ENCODE data around the gene GBGT1. TPM values are rescaled to one million over a fixed set of nuclear protein-coding genes. Genes with fewer than 3 reads are reported as not detected.

GBGT1 gene
- total RNA-seq, 1 donor from 2014 or later, result 2.6 TPM

DNA sequence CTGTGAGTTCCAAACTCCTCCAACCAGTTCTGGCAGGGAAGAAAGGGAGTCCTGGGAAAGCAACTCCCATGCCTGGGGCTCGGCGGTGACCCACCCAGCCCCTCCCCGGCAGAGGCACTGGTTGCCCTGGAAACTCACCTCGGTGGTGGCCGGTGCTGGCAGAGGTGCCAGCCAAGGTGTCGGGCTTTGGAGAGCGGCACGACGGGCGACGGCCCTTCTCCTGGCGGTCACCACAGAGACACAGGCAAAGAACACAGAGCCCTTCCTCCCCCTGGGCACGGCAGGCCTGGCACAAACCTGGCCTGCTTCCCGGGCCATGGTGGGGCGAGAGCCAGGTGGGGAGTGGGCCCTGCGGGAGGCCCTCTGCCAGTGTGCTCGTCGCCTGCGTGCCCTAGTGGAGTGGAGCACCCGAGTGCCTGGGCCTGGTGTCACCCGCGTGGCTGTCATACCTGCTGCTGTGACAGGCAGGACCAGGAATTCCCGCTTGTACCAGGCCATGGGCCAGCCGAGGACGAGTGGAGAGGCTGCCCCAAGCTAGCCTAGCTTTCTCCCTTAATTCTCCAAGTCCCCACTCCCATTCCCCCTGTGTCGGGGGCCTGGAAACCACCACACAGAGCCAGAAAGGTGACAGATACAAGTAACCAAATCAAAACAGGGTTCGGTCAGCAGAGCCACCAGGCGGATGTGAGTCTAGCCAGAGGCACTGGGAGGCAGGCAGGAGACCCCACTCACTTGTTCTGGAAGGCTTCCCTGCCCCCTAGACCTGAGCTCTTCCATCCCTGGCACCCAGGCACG, 34.5 kb downstream of the GBGT1 start:
- H3K4me1 ChIP-seq (ENCODE audit: control insufficient read depth in 3 of 3, insufficient read depth in 3 of 3, low read length in 3 of 3), result peaks cover 58 to 89% (median 69%) of the 10 kb centered on the region in 3 donors
- no peak overlapping the region for H3K4me3 ChIP-seq (ENCODE audit: low read length in 3 of 3)
- peaks cover 0 to 3% (median 0%) of the 10 kb centered on the region in 3 donors for H3K36me3 ChIP-seq (ENCODE audit: control insufficient read depth in 3 of 3, insufficient read depth in 3 of 3, low read length in 3 of 3)
- H3K27me3 ChIP-seq (ENCODE audit: control insufficient read depth in 3 of 3, insufficient read depth in 3 of 3, low read length in 3 of 3), result no peaks in the 10 kb centered on the region
- peak overlapping the region in 2 of 3 donors; percentile 10 to 16 for H3K9ac ChIP-seq (ENCODE audit: low read depth in 1 of 3, low read length in 3 of 3)
- no peaks in the 10 kb centered on the region for H3K9me3 ChIP-seq (ENCODE audit: control insufficient read depth in 3 of 3, low read length in 3 of 3)
- H3K27ac ChIP-seq (ENCODE audit: low read depth, low read length), result peak overlapping the region; percentile 19

DNA sequence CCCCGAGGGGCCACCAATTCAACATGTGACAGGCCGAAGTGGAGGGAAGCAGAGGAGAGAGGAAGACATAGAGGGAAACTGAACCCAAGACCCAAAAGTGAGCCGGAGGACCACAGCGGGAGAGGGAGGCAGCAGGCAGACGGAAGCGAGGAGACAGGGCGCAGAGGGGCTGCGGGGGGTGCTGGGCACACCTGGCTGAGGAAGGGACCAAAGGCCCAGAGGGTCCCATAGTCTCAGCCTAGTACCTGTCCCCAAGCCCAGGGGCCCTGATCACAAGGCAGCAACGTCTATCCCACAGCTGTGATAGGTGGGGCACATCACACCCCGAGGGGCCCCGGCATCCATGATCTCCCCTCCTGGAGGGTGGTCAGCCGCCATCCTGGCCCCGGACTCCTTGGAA, 35.6 kb downstream of the GBGT1 start:
- Histone ChIP-seq H3K27ac (ENCODE audit: low read depth, low read length) (peak overlapping the region; percentile 96), H3K9me3 (ENCODE audit: control insufficient read depth in 3 of 3, low read length in 3 of 3) (no peaks in the 10 kb centered on the region), H3K27me3 (ENCODE audit: control insufficient read depth in 3 of 3, insufficient read depth in 3 of 3, low read length in 3 of 3) (no peaks in the 10 kb centered on the region), H3K4me1 (ENCODE audit: control insufficient read depth in 3 of 3, insufficient read depth in 3 of 3, low read length in 3 of 3) (peaks cover 49 to 89% (median 59%) of the 10 kb centered on the region in 3 donors), H3K36me3 (ENCODE audit: control insufficient read depth in 3 of 3, insufficient read depth in 3 of 3, low read length in 3 of 3) (peaks cover 0 to 3% (median 0%) of the 10 kb centered on the region in 3 donors), H3K4me3 (ENCODE audit: low read length in 3 of 3) (peak overlapping the region in 1 of 3 donors; percentile 56), H3K9ac (ENCODE audit: low read depth in 1 of 3, low read length in 3 of 3) (peak overlapping the region in 2 of 3 donors; percentile 33 to 88)

DNA sequence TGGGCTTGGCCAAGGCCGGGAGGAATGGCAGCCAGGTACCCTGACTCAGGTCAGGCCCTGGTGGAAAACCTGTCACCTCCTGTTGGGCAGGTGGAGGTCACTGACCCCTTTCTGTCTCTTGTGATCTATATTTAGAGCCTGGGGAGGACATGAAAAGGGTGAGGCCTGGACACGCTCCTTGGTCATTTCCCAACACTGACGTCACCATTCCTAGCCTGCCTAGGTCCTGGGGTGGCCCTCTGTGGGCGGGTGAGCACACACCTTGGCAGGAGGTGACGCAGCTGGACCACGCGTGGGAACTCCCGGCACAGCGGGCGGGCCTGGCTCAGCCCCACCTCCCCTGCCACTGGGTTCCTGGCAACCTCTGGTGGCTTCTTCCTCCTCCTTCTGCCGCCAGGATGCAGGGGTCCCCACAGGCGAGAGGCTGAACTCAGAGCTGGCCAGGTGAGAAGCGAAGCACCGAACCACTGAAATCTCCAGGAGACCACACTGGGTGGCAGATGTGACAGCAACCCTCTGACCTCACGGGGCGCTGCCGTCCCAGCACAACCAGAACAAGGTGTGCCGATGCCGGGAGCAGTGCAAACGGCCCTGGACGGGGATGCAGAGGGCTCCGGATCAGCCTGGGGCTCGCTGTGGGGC, 36.3 kb downstream of the GBGT1 start:
- H3K36me3 ChIP-seq (ENCODE audit: control insufficient read depth in 3 of 3, insufficient read depth in 3 of 3, low read length in 3 of 3), result peaks cover 0 to 3% (median 0%) of the 10 kb centered on the region in 3 donors
- H3K27me3 ChIP-seq (ENCODE audit: control insufficient read depth in 3 of 3, insufficient read depth in 3 of 3, low read length in 3 of 3), result no peaks in the 10 kb centered on the region
- H3K9ac ChIP-seq (ENCODE audit: low read depth in 1 of 3, low read length in 3 of 3), result peak overlapping the region; percentile 52 to 88 (median 83)
- no peaks in the 10 kb centered on the region for H3K9me3 ChIP-seq (ENCODE audit: control insufficient read depth in 3 of 3, low read length in 3 of 3)
- H3K27ac ChIP-seq (ENCODE audit: low read depth, low read length), result peak overlapping the region; percentile 96
- peaks cover 49 to 89% (median 58%) of the 10 kb centered on the region in 3 donors for H3K4me1 ChIP-seq (ENCODE audit: control insufficient read depth in 3 of 3, insufficient read depth in 3 of 3, low read length in 3 of 3)
- H3K4me3 ChIP-seq (ENCODE audit: low read length in 3 of 3), result peak overlapping the region; percentile 41 to 56 (median 48)

DNA sequence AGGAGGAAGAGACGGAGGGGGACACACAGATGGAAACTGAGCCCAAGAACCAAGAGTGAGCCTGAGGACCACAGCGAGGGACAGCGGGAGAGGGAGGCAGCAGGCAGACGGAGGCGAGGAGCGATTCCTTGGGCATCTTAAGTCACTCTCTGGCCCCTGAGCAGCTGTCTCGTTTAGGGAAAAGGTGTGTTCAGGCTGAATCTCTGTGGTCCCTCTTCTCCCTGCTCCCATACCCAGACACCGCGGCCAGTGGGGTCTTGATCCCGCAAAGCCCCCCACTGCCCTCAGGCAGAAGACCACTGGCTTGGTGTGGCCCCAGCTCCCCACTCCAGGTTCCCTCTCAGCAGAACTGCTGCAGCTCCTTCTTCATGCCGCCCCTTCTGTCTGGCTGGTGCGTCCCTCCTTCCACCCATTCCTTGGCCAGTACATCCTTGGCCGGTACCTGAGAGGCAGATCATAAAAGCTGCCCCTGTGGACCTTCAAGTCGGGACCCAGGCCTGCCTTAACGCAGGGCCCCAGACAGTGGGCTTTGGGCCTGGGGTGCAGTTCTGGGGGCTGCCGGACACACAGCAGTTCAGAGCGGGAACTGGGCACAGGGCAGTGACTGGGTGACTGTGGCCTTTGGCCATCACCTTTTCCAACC, 36.9 kb downstream of the GBGT1 start:
- peak overlapping the region; percentile 52 to 88 (median 83) for H3K9ac ChIP-seq (ENCODE audit: low read depth in 1 of 3, low read length in 3 of 3)
- peak overlapping the region; percentile 48 to 67 (median 56) for H3K4me3 ChIP-seq (ENCODE audit: low read length in 3 of 3)
- peaks cover 0 to under 1% (median 0%) of the 10 kb centered on the region in 3 donors for H3K36me3 ChIP-seq (ENCODE audit: control insufficient read depth in 3 of 3, insufficient read depth in 3 of 3, low read length in 3 of 3)
- no peaks in the 10 kb centered on the region for H3K9me3 ChIP-seq (ENCODE audit: control insufficient read depth in 3 of 3, low read length in 3 of 3)
- peak overlapping the region; percentile 96 for H3K27ac ChIP-seq (ENCODE audit: low read depth, low read length)
- peaks cover 46 to 89% (median 58%) of the 10 kb centered on the region in 3 donors for H3K4me1 ChIP-seq (ENCODE audit: control insufficient read depth in 3 of 3, insufficient read depth in 3 of 3, low read length in 3 of 3)
- no peaks in the 10 kb centered on the region for H3K27me3 ChIP-seq (ENCODE audit: control insufficient read depth in 3 of 3, insufficient read depth in 3 of 3, low read length in 3 of 3)

DNA sequence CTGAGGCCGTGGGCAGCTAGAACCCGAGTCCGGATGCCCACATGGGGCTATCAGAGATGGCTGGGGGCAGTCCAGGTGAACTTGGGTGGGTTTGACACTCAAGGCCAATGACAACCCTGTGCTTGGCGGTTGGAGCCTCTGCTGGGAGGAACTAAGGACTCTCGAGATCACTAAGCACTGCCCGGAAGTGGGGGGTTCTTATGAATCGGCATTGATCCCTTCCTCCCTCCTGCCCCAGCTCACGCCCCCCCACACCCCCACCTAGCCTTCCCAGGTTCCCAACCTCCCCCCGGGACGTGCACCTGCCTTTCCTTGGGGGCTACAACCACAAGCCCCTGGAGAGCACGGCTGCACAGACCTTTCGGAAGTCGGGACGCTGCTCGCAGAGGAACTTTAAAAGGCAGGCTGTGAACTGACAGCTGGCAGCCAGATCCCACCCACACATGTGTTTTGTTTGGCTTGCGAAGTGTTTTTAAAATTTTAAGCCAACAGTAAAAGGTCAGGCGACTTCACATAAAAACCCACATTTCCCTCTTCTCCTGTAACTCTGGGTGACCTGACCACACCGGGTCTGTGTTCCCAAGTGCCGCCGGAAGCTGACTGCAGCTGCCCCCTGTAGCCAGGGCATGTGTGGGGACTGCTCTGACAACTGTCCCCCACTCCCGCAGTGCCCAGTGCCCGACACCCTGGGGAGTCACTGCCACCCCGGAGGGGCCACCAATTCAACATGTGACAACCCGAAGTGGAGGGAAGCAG, 37.6 kb downstream of the GBGT1 start:
- Histone ChIP-seq H3K9ac (ENCODE audit: low read depth in 1 of 3, low read length in 3 of 3) (peak overlapping the region; percentile 68 to 88 (median 83)), H3K4me3 (ENCODE audit: low read length in 3 of 3) (peak overlapping the region; percentile 48 to 67 (median 56)), H3K4me1 (ENCODE audit: control insufficient read depth in 3 of 3, insufficient read depth in 3 of 3, low read length in 3 of 3) (peaks cover 47 to 88% (median 57%) of the 10 kb centered on the region in 3 donors)

DNA sequence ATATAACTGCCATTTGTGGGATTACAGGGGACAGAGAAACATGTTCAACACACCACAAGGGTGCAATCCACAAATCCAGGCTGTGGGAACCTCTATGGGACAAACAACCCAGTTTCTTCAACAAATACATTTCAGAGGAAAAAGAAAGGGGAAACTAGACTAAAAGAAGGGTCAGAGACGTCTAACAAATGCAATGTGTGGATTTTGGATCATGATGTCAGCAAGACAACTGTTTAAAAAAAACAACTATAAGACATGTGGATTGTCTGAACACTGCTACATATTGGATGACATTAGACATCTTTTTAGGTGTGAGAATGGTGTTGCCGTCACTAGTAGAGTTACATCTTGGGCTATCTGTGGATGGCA, 38.8 kb downstream of the GBGT1 start:
- Histone ChIP-seq H3K36me3 (ENCODE audit: control insufficient read depth in 3 of 3, insufficient read depth in 3 of 3, low read length in 3 of 3) (no peaks in the 10 kb centered on the region), H3K27ac (ENCODE audit: low read depth, low read length) (peak overlapping the region; percentile 26), H3K27me3 (ENCODE audit: control insufficient read depth in 3 of 3, insufficient read depth in 3 of 3, low read length in 3 of 3) (no peaks in the 10 kb centered on the region)

More for the DNA sequence above, 37.6 kb downstream of the GBGT1 start:
- H3K27me3 ChIP-seq (ENCODE audit: control insufficient read depth in 3 of 3, insufficient read depth in 3 of 3, low read length in 3 of 3), result no peaks in the 10 kb centered on the region
- peak overlapping the region; percentile 96 for H3K27ac ChIP-seq (ENCODE audit: low read depth, low read length)
- no peaks in the 10 kb centered on the region for H3K36me3 ChIP-seq (ENCODE audit: control insufficient read depth in 3 of 3, insufficient read depth in 3 of 3, low read length in 3 of 3)
- no peaks in the 10 kb centered on the region for H3K9me3 ChIP-seq (ENCODE audit: control insufficient read depth in 3 of 3, low read length in 3 of 3)

DNA sequence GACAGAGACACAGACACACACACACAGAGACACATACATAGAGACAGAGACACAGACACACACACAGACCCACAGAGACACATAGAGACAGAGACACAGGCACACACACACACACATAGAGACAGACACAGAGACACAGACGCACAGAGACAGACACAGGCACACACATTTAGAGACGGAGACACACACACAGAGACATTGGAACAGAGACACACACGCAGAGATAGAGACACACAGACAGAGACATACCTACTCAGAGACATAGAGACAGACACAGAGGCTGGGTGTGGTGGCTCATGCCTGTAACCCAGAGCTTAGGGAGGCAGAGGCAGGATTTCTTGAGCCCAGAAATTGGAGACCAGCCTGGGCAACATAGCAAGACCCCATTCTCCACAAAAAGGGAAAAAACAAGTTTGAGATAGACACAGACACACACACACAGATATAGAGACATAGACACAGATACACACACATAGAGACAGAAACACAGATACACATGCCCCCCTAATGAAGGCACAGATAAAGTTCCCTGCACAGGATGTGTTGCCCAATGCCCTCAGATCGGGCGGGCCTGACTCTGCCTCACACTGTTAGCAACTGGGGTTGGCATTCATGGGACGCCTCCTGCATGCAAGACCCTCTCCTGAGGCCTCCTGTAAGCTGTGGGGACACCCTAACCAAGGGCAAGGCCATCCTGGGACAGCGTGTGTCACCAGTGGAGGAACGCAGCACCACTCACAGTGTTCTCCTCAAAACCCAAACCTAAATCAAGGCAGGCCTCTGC, 39.4 kb downstream of the GBGT1 start:
- H3K27ac ChIP-seq (ENCODE audit: low read depth, low read length), result peak overlapping the region; percentile 26
- no peak overlapping the region for H3K4me3 ChIP-seq (ENCODE audit: low read length in 3 of 3)
- H3K36me3 ChIP-seq (ENCODE audit: control insufficient read depth in 3 of 3, insufficient read depth in 3 of 3, low read length in 3 of 3), result no peaks in the 10 kb centered on the region
- no peaks in the 10 kb centered on the region for H3K9me3 ChIP-seq (ENCODE audit: control insufficient read depth in 3 of 3, low read length in 3 of 3)
- H3K27me3 ChIP-seq (ENCODE audit: control insufficient read depth in 3 of 3, insufficient read depth in 3 of 3, low read length in 3 of 3), result no peaks in the 10 kb centered on the region
- peaks cover 56 to 92% (median 66%) of the 10 kb centered on the region in 3 donors for H3K4me1 ChIP-seq (ENCODE audit: control insufficient read depth in 3 of 3, insufficient read depth in 3 of 3, low read length in 3 of 3)
- peak overlapping the region in 2 of 3 donors; percentile 2 to 16 for H3K9ac ChIP-seq (ENCODE audit: low read depth in 1 of 3, low read length in 3 of 3)

More for the DNA sequence above, 38.8 kb downstream of the GBGT1 start:
- Histone ChIP-seq H3K9me3 (ENCODE audit: control insufficient read depth in 3 of 3, low read length in 3 of 3) (no peaks in the 10 kb centered on the region), H3K4me1 (ENCODE audit: control insufficient read depth in 3 of 3, insufficient read depth in 3 of 3, low read length in 3 of 3) (peaks cover 52 to 89% (median 60%) of the 10 kb centered on the region in 3 donors), H3K4me3 (ENCODE audit: low read length in 3 of 3) (no peak overlapping the region), H3K9ac (ENCODE audit: low read depth in 1 of 3, low read length in 3 of 3) (peak overlapping the region in 1 of 3 donors; percentile 16)

DNA sequence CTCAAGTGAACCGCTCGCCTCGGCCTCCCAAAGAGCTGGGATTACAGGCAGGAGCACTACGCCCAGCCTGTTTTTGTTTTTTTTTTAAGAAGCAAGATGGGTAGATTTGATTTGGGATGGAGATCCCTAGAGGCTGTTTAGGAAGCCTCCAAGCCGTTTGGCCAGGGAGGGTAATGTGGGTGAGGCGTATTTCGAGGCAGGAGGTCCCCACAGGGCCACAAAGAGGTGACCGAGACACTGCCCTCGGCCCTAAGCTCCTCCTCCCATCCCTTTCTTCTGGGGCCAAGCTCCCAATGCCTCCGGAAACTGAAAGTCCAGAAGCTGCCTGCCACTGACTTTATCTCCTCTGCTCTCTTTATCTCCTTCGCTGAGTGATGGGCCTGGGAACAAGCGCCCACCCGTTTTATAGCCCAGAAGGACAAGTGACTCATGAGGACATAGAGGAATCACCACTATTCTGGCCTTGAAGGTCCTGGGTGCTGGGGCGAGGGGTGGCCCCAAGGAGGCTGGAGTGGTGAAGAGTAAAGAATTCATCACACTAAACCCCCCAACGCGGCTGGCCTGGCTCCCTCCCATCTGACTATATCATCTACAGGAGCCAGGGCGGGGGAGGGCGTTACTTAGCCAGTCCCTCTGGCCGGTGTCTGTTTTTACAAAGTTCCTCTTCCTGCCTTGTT, 40.6 kb downstream of the GBGT1 start:
- Histone ChIP-seq H3K4me1 (ENCODE audit: control insufficient read depth in 3 of 3, insufficient read depth in 3 of 3, low read length in 3 of 3) (peaks cover 61 to 92% (median 71%) of the 10 kb centered on the region in 3 donors), H3K9ac (ENCODE audit: low read depth in 1 of 3, low read length in 3 of 3) (peak overlapping the region in 2 of 3 donors; percentile 6 to 61), H3K4me3 (ENCODE audit: low read length in 3 of 3) (peak overlapping the region in 1 of 3 donors; percentile 13), H3K36me3 (ENCODE audit: control insufficient read depth in 3 of 3, insufficient read depth in 3 of 3, low read length in 3 of 3) (no peaks in the 10 kb centered on the region), H3K9me3 (ENCODE audit: control insufficient read depth in 3 of 3, low read length in 3 of 3) (no peaks in the 10 kb centered on the region), H3K27ac (ENCODE audit: low read depth, low read length) (peak overlapping the region; percentile 90), H3K27me3 (ENCODE audit: control insufficient read depth in 3 of 3, insufficient read depth in 3 of 3, low read length in 3 of 3) (no peaks in the 10 kb centered on the region)

Data from skeletal muscle tissue (tissue), 4 donors.